Skeletal muscle tissue (tissue), 4 donors: Measurements from ENCODE around the gene GAB1. TPM values are rescaled to one million over a fixed set of nuclear protein-coding genes. Genes with fewer than 3 reads are reported as not detected.

ENCODE experiments used
- H3K27ac ChIP-seq: one replicate; pipeline ENCODE4 v1.7.0; 2013; ENCODE audit warnings: mild to moderate bottlenecking, low read depth, low read length, inconsistent platforms
- H3K27me3 ChIP-seq, 3 donors: one replicate each; pipeline ENCODE4 v1.7.0; 2013; ENCODE audit warnings: low read length in 3 of 3; ENCODE audit not compliant: control insufficient read depth in 3 of 3, insufficient read depth in 3 of 3
- H3K36me3 ChIP-seq, 3 donors: one replicate each; pipeline ENCODE4 v1.7.0; 2013; ENCODE audit warnings: low read length in 3 of 3; ENCODE audit not compliant: control insufficient read depth in 3 of 3, insufficient read depth in 3 of 3
- H3K4me1 ChIP-seq, 3 donors: one replicate each; pipeline ENCODE4 v1.7.0; 2013; ENCODE audit warnings: low read length in 3 of 3, mild to moderate bottlenecking in 3 of 3; ENCODE audit not compliant: control insufficient read depth in 3 of 3, insufficient read depth in 3 of 3
- H3K4me3 ChIP-seq, 3 donors: one replicate each; pipeline ENCODE4 v1.7.0; 2013; ENCODE audit warnings: low read length in 3 of 3
- H3K9ac ChIP-seq, 3 donors: one replicate each; pipeline ENCODE4 v1.7.0; 2013; ENCODE audit warnings: low read length in 3 of 3, mild to moderate bottlenecking in 3 of 3, moderate library complexity in 2 of 3, low read depth in 1 of 3
- H3K9me3 ChIP-seq, 3 donors: one replicate each; pipeline ENCODE4 v1.7.0; 2013; ENCODE audit warnings: low read length in 3 of 3; ENCODE audit not compliant: control insufficient read depth in 3 of 3
- total RNA-seq: library from RNA; depleted of rRNA; stranded (reverse); fragments of >200 nt; gene quantifications from one replicate; pipeline ENCODE4 v1.2.3, GENCODE V29; 2014
- donor health status: Osteomylitis.

GAB1 gene
- total RNA-seq, 1 donor from 2014 or later: 36.0 TPM

DNA sequence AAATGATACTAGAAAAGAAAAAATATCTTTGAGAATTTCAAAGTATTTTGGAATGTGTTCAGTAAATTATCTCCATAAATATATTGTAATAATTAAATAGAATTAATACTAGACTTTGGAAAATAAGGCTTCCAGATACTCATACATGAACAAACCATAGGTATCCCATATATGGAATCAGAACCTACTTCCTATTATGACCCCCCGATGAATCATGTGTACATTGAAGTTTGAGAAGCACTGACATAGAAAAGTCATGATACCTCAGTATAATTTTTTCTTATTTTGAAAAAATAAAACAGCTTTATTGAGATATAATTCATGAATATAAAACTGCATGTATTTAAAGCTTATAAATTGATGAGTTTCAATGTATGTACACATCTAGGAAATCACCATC lies 149.6 kb downstream of the GAB1 start:
- no peaks in the 10 kb centered on the region for H3K27me3 ChIP-seq
- H3K27ac ChIP-seq: no peak overlapping the region
- no peaks in the 10 kb centered on the region for H3K4me1 ChIP-seq
- no peaks in the 10 kb centered on the region for H3K9me3 ChIP-seq
- no peak overlapping the region for H3K9ac ChIP-seq
- H3K36me3 ChIP-seq: no peaks in the 10 kb centered on the region
- H3K4me3 ChIP-seq: no peak overlapping the region

DNA sequence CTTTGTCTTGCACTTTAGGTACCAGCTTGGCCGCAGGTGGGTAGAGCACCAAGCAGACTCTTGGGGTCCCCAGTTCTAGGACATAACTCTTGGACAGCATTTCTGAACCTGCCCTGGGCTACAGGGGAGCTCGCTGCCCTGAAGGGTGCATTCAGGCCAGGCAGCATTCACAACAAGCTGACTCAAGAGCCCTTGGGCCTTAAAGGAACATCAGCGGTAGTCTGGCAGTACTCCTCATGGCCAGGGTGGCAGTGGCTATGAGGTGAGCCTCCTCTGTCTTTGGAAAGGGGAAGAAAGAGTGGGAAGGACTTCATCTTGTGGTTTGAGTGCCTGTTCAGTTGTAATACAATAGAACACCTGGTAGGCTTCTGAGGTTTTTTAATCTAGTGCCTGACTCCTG lies 152.0 kb downstream of the GAB1 start:
- Histone ChIP-seq H3K36me3 (no peaks in the 10 kb centered on the region), H3K9me3 (peaks cover 0 to 2% (median 0%) of the 10 kb centered on the region in 3 donors), H3K4me1 (no peaks in the 10 kb centered on the region), H3K9ac (no peak overlapping the region), H3K27me3 (no peaks in the 10 kb centered on the region), H3K27ac (no peak overlapping the region), H3K4me3 (no peak overlapping the region)

DNA sequence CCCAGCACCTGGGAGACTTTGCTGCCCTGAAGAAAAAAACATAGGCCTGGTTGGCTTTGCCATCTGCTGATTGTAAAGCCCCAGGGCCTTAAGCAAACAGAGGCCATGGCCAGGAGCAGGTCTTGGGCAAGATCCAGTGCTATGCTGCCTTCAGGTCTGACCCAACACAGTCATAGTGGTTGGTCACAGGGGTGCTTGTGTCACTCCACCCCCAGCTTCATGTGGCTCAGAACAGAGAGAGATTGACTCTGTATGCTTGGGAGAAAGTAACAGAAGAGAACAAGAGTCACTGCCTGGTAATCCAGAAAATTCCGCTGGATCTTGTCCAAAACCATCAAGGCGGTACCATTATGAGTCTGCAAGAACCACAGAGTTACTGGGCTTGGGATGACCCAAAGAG lies 152.4 kb downstream of the GAB1 start:
- H3K4me3 ChIP-seq: no peak overlapping the region

DNA sequence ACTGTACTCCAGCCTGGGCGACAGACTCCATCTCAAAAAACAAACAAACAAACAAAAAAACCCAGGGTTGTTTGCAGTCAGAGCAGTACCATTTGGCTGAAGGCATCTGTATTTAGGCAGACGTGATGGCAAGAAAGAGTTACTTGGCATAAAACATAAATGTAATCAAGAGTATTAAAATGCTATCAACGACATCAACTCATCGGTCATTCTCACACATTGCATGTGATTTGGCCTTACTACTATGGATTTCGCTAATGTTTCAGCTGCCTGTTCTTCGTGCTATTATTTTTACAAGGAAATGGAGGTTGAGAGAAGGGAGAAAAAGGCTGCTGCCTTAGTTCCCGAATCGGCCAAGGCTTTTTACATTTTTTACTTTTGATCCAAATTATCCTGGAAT lies 161.3 kb downstream of the GAB1 start:
- Histone ChIP-seq H3K27me3 (no peaks in the 10 kb centered on the region), H3K9ac (no peak overlapping the region), H3K4me3 (no peak overlapping the region)

More for the DNA sequence above, 152.4 kb downstream of the GAB1 start:
- no peak overlapping the region for H3K27ac ChIP-seq
- no peak overlapping the region for H3K9ac ChIP-seq
- no peaks in the 10 kb centered on the region for H3K36me3 ChIP-seq
- H3K27me3 ChIP-seq: no peaks in the 10 kb centered on the region
- no peaks in the 10 kb centered on the region for H3K4me1 ChIP-seq
- H3K9me3 ChIP-seq: peaks cover 0 to 2% (median 0%) of the 10 kb centered on the region in 3 donors

DNA sequence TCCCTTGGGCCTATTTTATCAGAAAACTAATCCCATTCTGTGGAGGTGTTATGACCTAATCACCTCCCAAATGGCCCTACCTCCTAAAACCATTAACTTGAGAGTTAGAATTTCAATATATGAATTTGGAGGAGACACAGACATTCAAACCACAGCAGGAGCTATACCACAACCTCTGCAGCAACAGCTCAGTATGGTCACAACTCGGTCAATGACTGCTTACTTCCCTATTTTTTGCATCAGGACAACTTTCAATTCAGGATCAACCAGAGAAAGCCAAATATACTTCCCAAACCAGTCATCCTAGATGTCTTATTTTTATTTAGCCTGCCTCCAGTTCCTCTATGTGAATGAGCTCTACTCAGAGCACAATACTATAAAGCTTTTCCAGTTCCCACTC lies 165.6 kb downstream of the GAB1 start:
- H3K4me3 ChIP-seq: no peak overlapping the region
- H3K27me3 ChIP-seq: no peaks in the 10 kb centered on the region
- H3K4me1 ChIP-seq: no peaks in the 10 kb centered on the region
- H3K27ac ChIP-seq: no peak overlapping the region
- H3K36me3 ChIP-seq: no peaks in the 10 kb centered on the region
- H3K9me3 ChIP-seq: no peaks in the 10 kb centered on the region
- no peak overlapping the region for H3K9ac ChIP-seq

More for the DNA sequence above, 161.3 kb downstream of the GAB1 start:
- H3K4me1 ChIP-seq: no peaks in the 10 kb centered on the region
- no peaks in the 10 kb centered on the region for H3K36me3 ChIP-seq
- H3K9me3 ChIP-seq: no peaks in the 10 kb centered on the region
- no peak overlapping the region for H3K27ac ChIP-seq

DNA sequence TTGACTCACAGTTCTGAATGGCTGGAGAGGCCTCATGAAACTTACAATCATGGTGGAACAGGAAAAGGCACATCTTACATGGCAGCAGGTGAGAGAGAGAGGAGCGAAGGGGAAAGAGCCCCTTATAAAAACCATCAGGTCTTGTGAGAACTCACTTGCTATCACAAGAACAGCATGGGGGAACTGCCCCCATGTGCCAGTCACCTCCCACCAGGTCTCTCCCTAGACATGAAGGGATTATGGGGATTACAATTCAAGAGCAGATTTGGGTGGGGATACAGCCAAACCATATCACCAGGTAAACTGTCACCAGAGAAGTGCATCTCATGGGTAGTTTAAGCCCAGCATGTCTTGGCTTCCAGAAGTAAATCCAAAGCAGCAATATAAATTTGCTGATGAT lies 169.4 kb downstream of the GAB1 start:
- Histone ChIP-seq H3K4me1 (no peaks in the 10 kb centered on the region), H3K9ac (no peak overlapping the region), H3K9me3 (no peaks in the 10 kb centered on the region), H3K36me3 (no peaks in the 10 kb centered on the region), H3K27ac (no peak overlapping the region), H3K27me3 (no peaks in the 10 kb centered on the region), H3K4me3 (no peak overlapping the region)

DNA sequence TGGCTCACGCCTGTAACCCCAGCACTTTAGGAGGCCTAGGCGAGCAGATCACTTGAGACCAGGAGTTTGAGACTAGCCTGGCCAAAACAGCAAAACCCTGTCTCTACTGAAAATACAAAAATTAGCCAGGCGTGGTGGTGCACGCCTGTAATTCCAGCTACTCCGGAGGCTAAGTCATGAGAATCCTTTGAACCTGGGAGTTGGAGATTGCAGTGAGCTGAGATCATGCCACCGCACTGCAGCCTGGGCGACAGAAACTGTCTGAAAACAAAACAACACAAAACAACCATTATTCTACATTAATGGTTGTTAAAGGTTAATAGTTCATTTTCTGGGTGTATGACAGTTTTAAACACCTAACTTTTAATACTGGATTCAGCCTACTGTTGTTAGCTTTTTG lies 175.2 kb downstream of the GAB1 start:
- H3K36me3 ChIP-seq: no peaks in the 10 kb centered on the region

DNA sequence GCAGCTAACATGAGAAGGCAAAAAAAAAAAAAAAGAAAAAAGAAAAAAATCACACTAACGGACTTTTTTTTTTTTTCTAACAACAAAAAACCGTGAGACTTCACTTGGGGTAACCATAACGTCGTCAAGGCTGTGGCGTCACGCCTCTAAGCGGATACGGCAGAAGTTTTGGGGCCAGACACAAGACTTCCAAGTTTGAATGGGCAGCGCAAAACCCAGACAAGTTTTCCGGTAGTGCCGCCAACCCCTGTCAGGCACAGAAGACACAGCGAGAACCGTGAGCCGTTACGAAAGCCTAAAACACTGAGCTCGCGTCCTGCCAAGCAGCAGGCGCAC lies 176.3 kb downstream of the GAB1 start:
- Histone ChIP-seq H3K4me3 (peak overlapping the region; percentile 95 to 97 (median 96)), H3K36me3 (peaks cover 3 to 5% (median 3%) of the 10 kb centered on the region in 3 donors), H3K4me1 (peaks cover 12 to 18% (median 14%) of the 10 kb centered on the region in 3 donors), H3K9me3 (no peaks in the 10 kb centered on the region), H3K27ac (peak overlapping the region; percentile 95), H3K9ac (peak overlapping the region; percentile 94 to 98 (median 94)), H3K27me3 (no peaks in the 10 kb centered on the region)

More for the DNA sequence above, 175.2 kb downstream of the GAB1 start:
- Histone ChIP-seq H3K4me1 (peaks cover 12 to 18% (median 12%) of the 10 kb centered on the region in 3 donors), H3K9me3 (no peaks in the 10 kb centered on the region), H3K27ac (no peak overlapping the region), H3K9ac (no peak overlapping the region), H3K27me3 (no peaks in the 10 kb centered on the region), H3K4me3 (no peak overlapping the region)

DNA sequence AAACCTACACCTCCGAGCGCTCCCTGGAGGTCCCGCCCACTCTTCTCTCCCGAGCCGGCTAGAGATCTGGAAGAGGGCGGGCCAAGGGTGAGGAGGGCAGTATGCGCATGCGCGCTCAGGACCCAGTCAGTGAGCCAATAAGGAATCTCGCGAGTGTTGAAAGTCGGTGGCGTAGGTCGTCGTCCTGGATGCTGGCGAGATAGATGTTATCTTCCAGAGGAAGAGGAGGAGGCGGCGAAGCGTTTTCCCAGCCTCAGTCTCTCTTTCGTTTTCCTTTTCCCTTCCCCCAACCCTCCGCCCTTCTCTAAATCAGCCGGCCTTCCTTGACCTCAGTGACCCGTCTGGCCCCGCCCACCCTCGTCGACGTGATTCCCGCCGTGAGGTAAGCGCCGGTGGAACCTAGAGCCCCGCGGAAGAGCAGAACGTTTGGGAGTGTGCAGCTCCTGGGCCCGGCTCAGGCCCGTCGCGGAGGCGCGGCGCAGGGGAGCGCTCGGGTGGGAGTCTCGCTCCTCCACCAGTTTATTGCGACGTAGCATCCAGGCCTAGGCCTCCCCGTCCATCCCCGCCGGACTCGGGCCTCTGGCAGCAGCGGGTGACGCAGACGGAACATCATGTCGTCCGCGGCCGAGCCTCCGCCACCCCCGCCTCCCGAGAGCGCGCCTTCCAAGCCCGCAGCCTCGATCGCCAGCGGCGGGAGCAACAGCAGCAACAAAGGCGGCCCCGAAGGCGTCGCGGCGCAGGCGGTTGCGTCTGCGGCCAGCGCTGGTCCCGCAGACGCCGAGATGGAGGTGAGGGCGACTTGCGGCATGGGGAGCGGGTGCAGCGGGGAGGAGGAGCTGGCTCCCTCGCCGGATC lies 176.9 kb downstream of the GAB1 start, which contains the start of gene SMARCA5:
Gene SMARCA5, plus strand, starts transcription at position 389 of the 855 bp plus-strand sequence. Its CDS starts 223 bp downstream, at position 612.
- no peaks in the 10 kb centered on the region for H3K27me3 ChIP-seq
- peaks cover 12 to 18% (median 15%) of the 10 kb centered on the region in 3 donors for H3K4me1 ChIP-seq
- peak within 1 kb of the TSS; percentile 95 to 97 (median 96) for H3K4me3 ChIP-seq
- peak within 1 kb of the TSS; percentile 95 for H3K27ac ChIP-seq
- H3K36me3 ChIP-seq: peaks cover 3 to 9% (median 3%) of the 10 kb centered on the region in 3 donors
- no peaks in the 10 kb centered on the region for H3K9me3 ChIP-seq
- peak within 1 kb of the TSS; percentile 94 to 98 (median 94) for H3K9ac ChIP-seq

DNA sequence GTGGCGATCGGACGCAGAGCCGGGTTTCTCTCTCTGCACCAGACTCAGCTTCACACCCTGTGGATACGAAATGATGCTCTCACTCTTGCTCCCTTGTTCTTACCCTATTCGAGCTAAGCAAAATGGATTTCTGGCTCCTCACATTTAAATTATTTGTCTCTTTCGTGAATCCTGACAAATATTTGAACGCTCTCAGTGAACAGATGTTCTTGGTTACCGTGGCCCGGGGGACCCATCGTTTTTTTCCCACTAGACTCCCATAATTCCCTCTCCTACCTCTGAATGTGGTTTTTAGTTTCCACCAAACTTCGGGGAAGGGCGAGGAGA lies 177.5 kb downstream of the GAB1 start:
- H3K9ac ChIP-seq: peak overlapping the region; percentile 94 to 98 (median 94)
- peaks cover 3 to 13% (median 3%) of the 10 kb centered on the region in 3 donors for H3K36me3 ChIP-seq
- peak overlapping the region; percentile 95 to 97 (median 96) for H3K4me3 ChIP-seq
- no peaks in the 10 kb centered on the region for H3K9me3 ChIP-seq
- no peaks in the 10 kb centered on the region for H3K27me3 ChIP-seq
- peaks cover 12 to 18% (median 15%) of the 10 kb centered on the region in 3 donors for H3K4me1 ChIP-seq
- H3K27ac ChIP-seq: peak overlapping the region; percentile 95
